AG04450 (cell line): ENCODE results near the gene IZUMO4. TPM values are rescaled to one million over a fixed set of nuclear protein-coding genes. Genes with fewer than 3 reads are reported as not detected.

Experiments used
- CTCF ChIA-PET: fragments of 300-600, 350-600 bp; formaldehyde crosslinking; extraction: SDS; loops from one replicate; lab custom pipeline; 2022; ENCODE audit warnings: antibody characterized with exemption, inconsistent platforms; lab: Charles Lee
- POLR2A ChIA-PET: fragments of 350-600 bp; formaldehyde crosslinking; extraction: SDS; loops from one replicate; lab custom pipeline; 2021; ENCODE audit warnings: antibody characterized with exemption, inconsistent platforms; lab: Yijun Ruan, JAX
- DNase-seq: peaks from one replicate; pipeline ENCODE4 v3.0.0-alpha.2; 2011; ENCODE audit warnings: low read depth, low spot score
- H3K27ac ChIP-seq: one replicate; pipeline ENCODE4 v1.5.1; 2012; ENCODE audit warnings: low read depth, low read length, control low read depth
- H3K27me3 ChIP-seq: one replicate; pipeline ENCODE4 v1.6.0; 2012; ENCODE audit warnings: low read length; ENCODE audit not compliant: control insufficient read depth, insufficient read depth
- H3K4me3 ChIP-seq: 2 replicates; pipeline ENCODE4 v1.5.1; 2011; ENCODE audit warnings: mild to moderate bottlenecking, low read depth, low read length, control low read depth
- H3K9me3 ChIP-seq: 2 replicates; pipeline ENCODE4 v1.5.1; 2012; ENCODE audit warnings: low read length; ENCODE audit not compliant: control insufficient read depth, insufficient read depth
- CTCF ChIP-seq: IDR thresholded peaks from 2 replicates; pipeline ENCODE4 v1.5.1; 2011; ENCODE audit warnings: low read depth, low read length, control low read depth, inconsistent platforms
- polyA plus RNA-seq: library from polyadenylated mRNA; depleted of rRNA; stranded (reverse); fragments of >200 nt; gene quantifications from 2 replicates; pipeline ENCODE4 v1.2.3, GENCODE V29; 2011

IZUMO4 gene
- polyA plus RNA-seq, 1 experiment: 0.56 TPM

GRCh38 chr19:2056837-2057192 lies 39.9 kb upstream of the IZUMO4 start:
- CTCF ChIA-PET: no interaction called here
- Histone ChIP-seq H3K27me3 (no peaks in the 10 kb centered on the region), H3K9me3 (peaks cover 4% of the 10 kb centered on the region; the same call in 1 of the 2 replicates), H3K27ac (peak overlapping the region; percentile 21), H3K4me3 (no peak overlapping the region)
- no peak for TF ChIP-seq CTCF
- POLR2A ChIA-PET: interaction anchor here (0.6 to 0.7 kb wide), 2 partner anchors 15 to 39 kb away, joined by 3 to 5 read pairs; no protein-coding TSS in a partner anchor
- DNase-seq: no peak

- DNase-seq: no peak
- H3K27ac ChIP-seq: peak overlapping the region; percentile 31
- H3K4me3 ChIP-seq: no peak overlapping the region
- POLR2A ChIA-PET: no interaction called here
- CTCF ChIA-PET: no interaction called here
- TF ChIP-seq CTCF: no peak
- no peaks in the 10 kb centered on the region for H3K27me3 ChIP-seq
- peaks cover 4% of the 10 kb centered on the region; the same call in 1 of the 2 replicates for H3K9me3 ChIP-seq
Observed at GRCh38 chr19:2057484-2058469, 38.9 kb upstream of the IZUMO4 start.

GRCh38 chr19:2058570-2059421 lies 37.9 kb upstream of the IZUMO4 start:
- DNase-seq: no peak
- H3K4me3 ChIP-seq: no peak overlapping the region
- no peak for TF ChIP-seq CTCF
- ChIA-PET POLR2A (interaction anchor here (0.6 kb wide), 1 partner anchor 67 kb away, joined by 3 read pairs; no protein-coding TSS in a partner anchor), CTCF (interaction anchor here (0.6 to 0.9 kb wide), 2 partner anchors 10 to 11 kb away, joined by 3 to 4 read pairs; no protein-coding TSS in a partner anchor)
- H3K27ac ChIP-seq: peak overlapping the region; percentile 96
- no peaks in the 10 kb centered on the region for H3K27me3 ChIP-seq
- peaks cover 4% of the 10 kb centered on the region; the same call in 1 of the 2 replicates for H3K9me3 ChIP-seq

- CTCF ChIA-PET: interaction anchor here (0.6 to 0.9 kb wide), 2 partner anchors 10 kb away, joined by 3 to 4 read pairs; no protein-coding TSS in a partner anchor
- Histone ChIP-seq H3K9me3 (peaks cover 4% of the 10 kb centered on the region; the same call in 1 of the 2 replicates), H3K27ac (peak overlapping the region; percentile 96), H3K4me3 (no peak overlapping the region), H3K27me3 (no peaks in the 10 kb centered on the region)
- POLR2A ChIA-PET: no interaction called here
- DNase-seq: no peak
- TF ChIP-seq CTCF: no peak
Observed at GRCh38 chr19:2059422-2060201, 37.1 kb upstream of the IZUMO4 start.
